Endothelial cell (in vitro differentiated cells): ENCODE measurements around the gene WFDC10B. TPM values are rescaled to one million over a fixed set of nuclear protein-coding genes. Genes with fewer than 3 reads are reported as not detected.
"Not testable (repeated sequence)": the region's sequence is repeated elsewhere in the genome, so short reads cannot be mapped to it uniquely, and the experiment has no call there.

Experiments used
- DNase-seq: peaks from one replicate; pipeline ENCODE4 v3.0.0; 2021; ENCODE audit warnings: low spot score
- H3K27ac Mint-ChIP-seq: one replicate; pipeline ENCODE4 v1.8.0; 2021; ENCODE audit warnings: mixed read lengths, inconsistent platforms; ENCODE audit not compliant: unreplicated experiment
- H3K27me3 Mint-ChIP-seq: one replicate; pipeline ENCODE4 v1.8.0; 2021; ENCODE audit warnings: mild to moderate bottlenecking, moderate library complexity, mixed read lengths, inconsistent platforms; ENCODE audit not compliant: unreplicated experiment
- H3K36me3 Mint-ChIP-seq: one replicate; pipeline ENCODE4 v1.8.0; 2021; ENCODE audit warnings: mild to moderate bottlenecking, low read depth, mixed read lengths, inconsistent platforms; ENCODE audit not compliant: unreplicated experiment
- H3K4me1 Mint-ChIP-seq: one replicate; pipeline ENCODE4 v1.8.0; 2021; ENCODE audit warnings: mild to moderate bottlenecking, mixed read lengths, inconsistent platforms; ENCODE audit not compliant: unreplicated experiment
- H3K4me3 Mint-ChIP-seq: one replicate; pipeline ENCODE4 v1.8.0; 2021; ENCODE audit warnings: mild to moderate bottlenecking, mixed read lengths, inconsistent platforms; ENCODE audit not compliant: unreplicated experiment
- H3K9me3 Mint-ChIP-seq: one replicate; pipeline ENCODE4 v1.8.0; 2021; ENCODE audit warnings: mixed read lengths, inconsistent platforms; ENCODE audit not compliant: unreplicated experiment
- total RNA-seq: library from RNA; stranded (reverse); fragmentation: NEBNext Ultra II Directional; extraction: Animal tissue kit (Norgen Biotek cat#: 25700); gene quantifications from one replicate; pipeline ENCODE4 v1.2.1, GENCODE V29; 2021; ENCODE audit not compliant: unreplicated experiment
- TF ChIP-seq, protein P1 (sequence below): fragments of 200-600 bp; sonication (generic); IDR thresholded peaks from one replicate; pipeline ENCODE4 v1.5.0; 2021; ENCODE audit warnings: antibody characterized with exemption; ENCODE audit not compliant: unreplicated experiment

Gene WFDC10B
- total RNA-seq, 1 donor from 2014 or later = not detected

GRCh38 chr20:45649312-45649863 lies 55.4 kb downstream of the WFDC10B start:
- DNase-seq = no peak
- Mint-ChIP-seq H3K27ac (no peak overlapping the region), H3K9me3 (no peaks in the 10 kb centered on the region), H3K4me3 (no peak overlapping the region), H3K27me3 (peaks cover 3% of the 10 kb centered on the region), H3K36me3 (no peaks in the 10 kb centered on the region), H3K4me1 (peaks cover 2% of the 10 kb centered on the region)
- TF ChIP-seq, protein P1, sequence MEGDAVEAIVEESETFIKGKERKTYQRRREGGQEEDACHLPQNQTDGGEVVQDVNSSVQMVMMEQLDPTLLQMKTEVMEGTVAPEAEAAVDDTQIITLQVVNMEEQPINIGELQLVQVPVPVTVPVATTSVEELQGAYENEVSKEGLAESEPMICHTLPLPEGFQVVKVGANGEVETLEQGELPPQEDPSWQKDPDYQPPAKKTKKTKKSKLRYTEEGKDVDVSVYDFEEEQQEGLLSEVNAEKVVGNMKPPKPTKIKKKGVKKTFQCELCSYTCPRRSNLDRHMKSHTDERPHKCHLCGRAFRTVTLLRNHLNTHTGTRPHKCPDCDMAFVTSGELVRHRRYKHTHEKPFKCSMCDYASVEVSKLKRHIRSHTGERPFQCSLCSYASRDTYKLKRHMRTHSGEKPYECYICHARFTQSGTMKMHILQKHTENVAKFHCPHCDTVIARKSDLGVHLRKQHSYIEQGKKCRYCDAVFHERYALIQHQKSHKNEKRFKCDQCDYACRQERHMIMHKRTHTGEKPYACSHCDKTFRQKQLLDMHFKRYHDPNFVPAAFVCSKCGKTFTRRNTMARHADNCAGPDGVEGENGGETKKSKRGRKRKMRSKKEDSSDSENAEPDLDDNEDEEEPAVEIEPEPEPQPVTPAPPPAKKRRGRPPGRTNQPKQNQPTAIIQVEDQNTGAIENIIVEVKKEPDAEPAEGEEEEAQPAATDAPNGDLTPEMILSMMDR = no peak

DNA sequence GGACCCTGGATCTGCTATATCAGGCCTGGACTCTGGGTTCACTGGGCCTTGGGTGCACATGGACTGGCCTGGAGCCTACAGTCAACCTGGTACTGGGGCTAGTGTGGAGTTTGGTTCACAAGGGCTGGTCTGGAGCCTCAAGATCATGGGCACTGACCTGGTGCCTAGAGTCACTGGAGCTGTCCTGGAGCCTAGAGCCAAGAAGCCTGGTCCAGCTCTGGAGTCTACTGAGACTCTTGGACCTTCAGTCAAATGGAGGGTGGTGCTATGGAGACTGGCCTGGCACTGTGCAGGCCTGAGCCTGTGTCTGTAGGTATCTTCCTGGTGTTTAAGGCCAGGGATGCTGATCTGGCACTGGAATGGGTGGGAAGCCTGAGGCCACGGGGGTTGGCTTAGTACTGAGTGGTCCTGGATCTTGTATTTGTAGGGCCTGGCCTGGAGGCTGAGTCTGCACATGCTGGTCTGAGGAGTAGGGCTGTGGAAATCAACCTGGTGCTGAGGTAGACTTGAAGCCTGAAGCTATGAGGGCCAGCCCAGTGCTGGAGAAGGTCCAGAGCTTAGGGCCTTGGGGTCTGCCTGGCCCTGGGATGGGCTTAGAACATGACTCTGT lies 57.3 kb downstream of the WFDC10B start:
- no peaks in the 10 kb centered on the region for H3K9me3 Mint-ChIP-seq
- H3K27ac Mint-ChIP-seq = no peak overlapping the region
- no peaks in the 10 kb centered on the region for H3K27me3 Mint-ChIP-seq
- H3K4me3 Mint-ChIP-seq = no peak overlapping the region
- H3K36me3 Mint-ChIP-seq = no peaks in the 10 kb centered on the region
- H3K4me1 Mint-ChIP-seq = no peaks in the 10 kb centered on the region
- DNase-seq = no peak
- TF ChIP-seq, protein P1 = no peak

GRCh38 chr20:45646875-45647274 lies 57.9 kb downstream of the WFDC10B start:
- TF ChIP-seq, protein P1 = no peak
- no peak overlapping the region for H3K4me3 Mint-ChIP-seq
- H3K36me3 Mint-ChIP-seq = no peaks in the 10 kb centered on the region

DNA sequence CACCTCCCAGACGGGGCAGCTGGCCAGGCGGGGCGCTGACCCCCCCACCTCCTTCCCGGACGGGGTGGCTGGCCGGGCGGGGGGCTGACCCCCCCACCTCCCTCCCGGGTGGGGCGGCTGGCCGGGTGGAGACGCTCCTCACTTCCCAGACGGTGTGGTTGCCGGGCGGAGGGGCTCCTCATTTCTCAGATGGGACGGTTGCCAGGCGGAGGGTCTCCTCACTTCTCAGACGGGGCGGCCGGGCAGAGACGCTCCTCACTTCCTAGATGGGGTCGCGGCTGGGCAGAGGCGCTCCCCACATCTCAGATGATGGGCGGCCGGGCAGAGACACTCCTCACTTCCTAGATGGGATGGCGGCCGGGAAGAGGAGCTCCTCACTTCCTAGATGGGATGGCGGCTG lies 59.0 kb downstream of the WFDC10B start:
- DNase-seq, H3K4me1 Mint-ChIP-seq, H3K4me3 Mint-ChIP-seq, H3K9me3 Mint-ChIP-seq, H3K36me3 Mint-ChIP-seq, H3K27me3 Mint-ChIP-seq, H3K27ac Mint-ChIP-seq: not testable (repeated sequence)

More at GRCh38 chr20:45646875-45647274, 57.9 kb downstream of the WFDC10B start:
- Mint-ChIP-seq H3K4me1 (no peaks in the 10 kb centered on the region), H3K27me3 (no peaks in the 10 kb centered on the region), H3K9me3 (no peaks in the 10 kb centered on the region), H3K27ac (no peak overlapping the region)
- DNase-seq = no peak

GRCh38 chr20:45641076-45641475 lies 63.7 kb downstream of the WFDC10B start:
- H3K27ac Mint-ChIP-seq, H3K36me3 Mint-ChIP-seq, DNase-seq, H3K9me3 Mint-ChIP-seq, H3K27me3 Mint-ChIP-seq, H3K4me1 Mint-ChIP-seq, H3K4me3 Mint-ChIP-seq: not testable (repeated sequence)

DNA sequence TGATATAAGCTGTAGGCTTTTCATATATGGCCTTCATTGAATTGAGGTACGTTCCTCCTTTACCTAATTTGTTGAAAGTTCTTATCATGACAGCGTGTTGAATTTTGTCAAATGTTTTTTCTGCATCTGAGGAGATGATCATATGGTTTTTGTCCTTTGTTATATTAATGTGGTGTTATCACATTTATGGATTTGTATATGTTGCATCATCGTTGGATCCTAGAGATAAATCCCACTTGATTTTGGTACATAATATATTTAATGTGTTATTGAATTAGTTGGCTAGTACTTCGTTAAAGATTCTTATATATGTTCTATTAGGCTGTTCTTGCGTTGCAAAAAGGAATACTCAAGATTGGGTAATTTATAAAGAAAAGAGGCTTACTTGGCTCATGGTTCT lies 65.1 kb downstream of the WFDC10B start:
- H3K27ac Mint-ChIP-seq = no peak overlapping the region
- H3K27me3 Mint-ChIP-seq = no peaks in the 10 kb centered on the region
- H3K36me3 Mint-ChIP-seq = no peaks in the 10 kb centered on the region
- TF ChIP-seq, protein P1 = no peak
- H3K4me3 Mint-ChIP-seq = no peak overlapping the region
- H3K9me3 Mint-ChIP-seq = no peaks in the 10 kb centered on the region
- no peaks in the 10 kb centered on the region for H3K4me1 Mint-ChIP-seq
- no peak for DNase-seq
